ENCODE results near the gene ETS1.

DNA sequence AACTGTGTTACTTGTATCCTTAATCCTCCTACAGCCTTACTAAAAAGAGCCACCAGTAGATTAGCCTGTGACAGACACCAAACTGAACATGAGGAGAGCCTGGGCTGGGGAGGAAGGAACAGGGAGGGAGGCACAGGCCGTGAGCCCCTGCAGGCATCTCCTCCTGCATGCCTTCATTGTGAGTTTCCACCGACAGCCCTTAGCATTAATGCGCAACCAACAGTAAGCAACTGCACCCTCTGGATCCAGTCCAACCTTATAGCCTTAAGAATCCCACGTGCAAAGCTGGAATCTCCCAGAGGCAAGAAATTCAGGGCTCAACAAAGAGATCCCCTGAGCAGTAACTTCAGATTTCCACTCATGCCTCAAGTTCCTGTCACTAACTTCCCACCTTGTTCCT, 84.6 kb downstream of the ETS1 start:
- TF ChIP-seq, protein P1, sequence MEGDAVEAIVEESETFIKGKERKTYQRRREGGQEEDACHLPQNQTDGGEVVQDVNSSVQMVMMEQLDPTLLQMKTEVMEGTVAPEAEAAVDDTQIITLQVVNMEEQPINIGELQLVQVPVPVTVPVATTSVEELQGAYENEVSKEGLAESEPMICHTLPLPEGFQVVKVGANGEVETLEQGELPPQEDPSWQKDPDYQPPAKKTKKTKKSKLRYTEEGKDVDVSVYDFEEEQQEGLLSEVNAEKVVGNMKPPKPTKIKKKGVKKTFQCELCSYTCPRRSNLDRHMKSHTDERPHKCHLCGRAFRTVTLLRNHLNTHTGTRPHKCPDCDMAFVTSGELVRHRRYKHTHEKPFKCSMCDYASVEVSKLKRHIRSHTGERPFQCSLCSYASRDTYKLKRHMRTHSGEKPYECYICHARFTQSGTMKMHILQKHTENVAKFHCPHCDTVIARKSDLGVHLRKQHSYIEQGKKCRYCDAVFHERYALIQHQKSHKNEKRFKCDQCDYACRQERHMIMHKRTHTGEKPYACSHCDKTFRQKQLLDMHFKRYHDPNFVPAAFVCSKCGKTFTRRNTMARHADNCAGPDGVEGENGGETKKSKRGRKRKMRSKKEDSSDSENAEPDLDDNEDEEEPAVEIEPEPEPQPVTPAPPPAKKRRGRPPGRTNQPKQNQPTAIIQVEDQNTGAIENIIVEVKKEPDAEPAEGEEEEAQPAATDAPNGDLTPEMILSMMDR (IDR thresholded peaks at IDR 0.05; ENCODE audit: low read length), result no peak
- no peak for TF ChIP-seq EZH2 (IDR thresholded peaks at IDR 0.05; ENCODE audit: borderline replicate concordance, low read length)

Measured in OCI-LY1 (cell line).